NCI-H345 treated with DMSO at 0.1 percent for 48 hours (cell line): ENCODE data around the gene TGFBR3.
"Not testable (repeated sequence)": the region's sequence is repeated elsewhere in the genome, so short reads cannot be mapped to it uniquely, and the experiment has no call there.

ENCODE experiments used
- DNase-seq: peaks from one replicate; lab custom pipeline; 2025; ENCODE audit not compliant: unreplicated experiment; lab: John Stamatoyannopoulos, UW

TGFBR3 gene

DNA sequence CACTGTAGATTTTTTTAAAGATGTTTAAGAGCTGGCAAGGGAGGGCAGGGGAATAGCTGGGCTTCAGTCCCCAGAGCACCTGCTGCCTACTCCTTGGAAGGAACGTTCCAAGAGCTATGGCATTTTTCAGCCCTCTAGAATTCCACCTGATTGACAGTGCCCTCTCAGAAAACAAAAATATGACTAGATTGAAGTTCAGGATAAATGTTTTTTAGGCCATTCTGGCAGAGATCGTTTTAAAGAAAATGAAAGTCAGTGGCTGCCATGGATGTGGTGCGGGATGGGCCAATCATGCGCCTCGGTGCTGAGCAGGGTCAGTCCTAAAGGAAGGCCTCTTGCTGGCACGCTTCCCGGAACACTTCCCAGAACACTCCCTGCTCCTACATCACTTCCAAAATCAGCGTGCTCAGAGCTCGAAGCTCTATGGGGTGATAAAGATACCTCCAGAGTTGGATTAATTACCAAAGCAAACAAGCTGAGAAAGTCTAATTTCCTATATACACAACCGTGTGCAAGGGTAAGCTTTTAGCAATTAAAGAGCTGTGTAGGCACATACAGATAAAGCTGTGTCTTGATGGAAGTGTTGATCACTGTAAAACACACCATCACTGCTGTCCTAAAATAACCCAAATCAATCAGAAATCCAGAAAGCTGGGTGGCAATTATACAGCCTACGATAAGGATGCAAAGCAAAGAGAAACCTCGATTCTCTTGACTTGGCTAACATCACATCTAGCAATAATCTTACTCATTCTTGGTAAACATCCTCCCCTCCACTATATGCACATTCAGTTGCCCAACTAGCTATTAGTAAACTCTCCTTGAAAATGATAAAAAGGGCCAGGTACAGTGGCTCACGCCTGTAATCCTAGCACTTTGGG, 34.6 kb downstream of the TGFBR3 start:
- DNase-seq: peak; percentile 32

DNA sequence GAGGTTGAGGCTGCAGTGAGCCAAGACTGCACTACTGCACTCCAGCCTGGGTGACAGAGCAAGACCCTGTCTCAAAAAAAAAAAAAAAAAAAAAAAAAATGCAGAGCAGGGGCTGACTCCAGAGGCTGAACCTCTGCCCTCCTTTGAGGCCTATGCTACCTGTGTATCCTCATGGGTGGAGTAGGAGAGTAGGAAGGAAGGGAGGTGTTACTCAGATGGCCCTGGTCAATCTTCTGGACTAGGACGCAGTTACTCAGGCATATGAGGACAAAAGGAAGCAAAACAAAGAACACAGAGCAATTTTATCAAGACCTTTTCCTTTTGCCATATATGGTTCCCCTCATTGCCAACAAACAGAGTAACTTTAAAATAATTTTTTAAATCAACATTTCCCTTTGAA, 35.2 kb downstream of the TGFBR3 start:
- DNase-seq: no peak

DNA sequence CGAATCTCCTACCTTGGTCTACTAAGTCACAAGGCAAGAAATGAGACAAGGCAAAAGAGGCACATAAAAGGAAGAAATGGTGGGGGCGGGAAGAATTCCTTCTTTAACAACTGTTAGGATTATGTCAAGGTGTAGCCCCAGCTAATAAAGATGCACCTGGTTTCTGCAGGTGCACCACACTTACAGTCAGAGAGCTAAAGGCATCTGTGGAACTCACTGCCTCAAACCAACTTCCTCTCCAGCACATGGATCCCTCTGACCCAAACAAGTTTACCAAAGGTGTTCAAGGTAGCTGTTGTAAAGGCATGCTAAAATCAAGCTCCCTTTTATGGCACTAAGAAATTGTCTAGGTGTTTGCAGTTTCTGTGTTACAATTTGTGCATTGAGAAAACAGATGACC, 38.1 kb downstream of the TGFBR3 start:
- DNase-seq: no peak

DNA sequence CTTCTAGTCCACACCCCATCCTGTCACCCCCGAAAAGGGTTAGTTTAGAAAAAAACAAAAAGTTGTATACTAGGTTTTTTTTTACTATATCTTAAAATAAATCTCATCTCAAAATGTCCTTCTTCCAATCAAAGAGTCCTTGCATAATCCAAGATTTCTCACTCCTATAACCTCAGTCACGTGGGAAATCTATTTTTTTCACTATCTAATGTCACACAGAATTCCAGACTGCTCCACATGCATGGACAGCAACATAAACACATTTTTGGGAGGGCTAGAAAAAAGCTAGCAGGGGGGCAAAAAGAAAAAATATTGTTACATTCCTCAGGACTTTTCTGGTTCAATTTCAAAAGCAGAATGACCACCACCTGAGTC, 39.3 kb downstream of the TGFBR3 start:
- no peak for DNase-seq

DNA sequence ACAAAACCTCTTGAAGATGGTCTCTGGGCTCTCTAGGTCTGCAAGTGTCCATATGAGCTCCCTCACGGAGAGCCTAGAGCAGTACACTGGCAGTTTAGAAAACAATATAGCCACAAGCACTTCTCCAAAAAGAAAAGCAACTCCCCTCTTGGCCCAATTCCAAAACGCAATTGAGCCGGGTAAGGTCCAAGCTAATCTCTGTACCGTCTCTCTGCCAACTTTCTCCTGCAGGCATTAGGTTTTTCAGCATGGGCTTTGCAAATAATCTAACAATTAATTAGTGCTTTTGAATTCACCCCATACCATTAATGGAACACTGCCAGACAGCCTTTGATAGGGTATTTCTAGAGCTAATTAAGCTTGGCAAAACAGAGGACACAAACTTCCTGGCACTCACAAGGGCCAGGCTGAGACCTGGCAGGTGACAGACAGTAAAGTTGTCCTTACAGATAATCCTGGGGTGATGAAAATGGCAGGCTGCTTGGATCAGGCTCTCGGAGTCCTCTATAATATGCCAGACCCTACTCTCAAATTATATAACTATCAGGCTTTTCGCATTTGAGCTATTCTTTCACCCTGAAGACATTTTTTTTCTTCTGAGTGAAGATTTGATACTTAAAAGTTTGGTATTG, 39.8 kb downstream of the TGFBR3 start:
- DNase-seq: peak; percentile 88

DNA sequence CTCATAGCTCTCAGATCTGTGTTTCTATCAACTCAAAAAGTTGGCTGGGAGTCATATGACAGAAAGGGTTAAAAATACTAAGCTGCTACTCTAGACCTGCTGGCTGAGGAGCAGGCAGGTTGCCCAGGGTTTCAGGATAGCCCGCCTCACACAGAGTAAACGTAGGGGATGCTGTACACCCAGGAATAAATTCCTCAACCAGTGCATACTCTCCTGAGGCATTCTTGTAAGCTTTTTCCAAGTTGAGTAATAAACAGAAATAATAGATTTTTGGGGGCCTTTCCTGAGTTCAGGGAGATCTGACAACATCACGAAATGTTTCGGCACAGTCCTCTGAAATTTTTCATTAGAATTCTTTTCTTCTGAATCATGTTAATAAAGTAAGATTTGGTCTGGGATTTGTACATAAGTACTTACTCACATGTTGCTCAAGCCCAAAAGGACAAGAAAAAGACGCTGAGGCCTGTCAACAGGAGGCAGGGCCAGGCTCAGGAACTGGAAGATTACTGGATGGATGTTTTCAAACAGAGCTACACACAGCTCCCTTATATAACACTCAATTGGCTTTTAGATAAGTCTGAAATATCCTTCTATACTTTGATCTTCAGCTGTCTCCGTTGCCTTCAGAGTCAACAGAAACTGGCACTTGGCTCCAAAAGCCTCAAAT, 41.0 kb downstream of the TGFBR3 start:
- no peak for DNase-seq

DNA sequence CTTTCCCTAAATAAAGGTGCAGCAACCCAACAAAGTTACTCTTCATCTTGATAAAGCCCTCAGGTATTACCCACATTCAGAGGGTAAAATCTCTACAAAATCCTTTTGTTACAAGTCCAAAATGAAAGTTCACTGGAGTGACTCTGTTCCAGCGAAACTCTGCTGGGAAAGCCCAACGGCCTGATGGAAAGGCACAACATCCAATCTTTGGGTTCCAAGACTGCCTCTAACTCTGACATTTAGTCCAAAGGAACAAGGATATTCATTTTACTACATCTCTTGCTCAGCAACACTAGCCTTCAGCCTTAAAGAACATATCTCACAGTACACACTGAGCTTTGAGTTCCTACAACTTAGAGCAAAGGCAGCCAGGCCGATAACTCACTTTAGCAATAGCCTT, 42.1 kb downstream of the TGFBR3 start:
- DNase-seq: no peak

DNA sequence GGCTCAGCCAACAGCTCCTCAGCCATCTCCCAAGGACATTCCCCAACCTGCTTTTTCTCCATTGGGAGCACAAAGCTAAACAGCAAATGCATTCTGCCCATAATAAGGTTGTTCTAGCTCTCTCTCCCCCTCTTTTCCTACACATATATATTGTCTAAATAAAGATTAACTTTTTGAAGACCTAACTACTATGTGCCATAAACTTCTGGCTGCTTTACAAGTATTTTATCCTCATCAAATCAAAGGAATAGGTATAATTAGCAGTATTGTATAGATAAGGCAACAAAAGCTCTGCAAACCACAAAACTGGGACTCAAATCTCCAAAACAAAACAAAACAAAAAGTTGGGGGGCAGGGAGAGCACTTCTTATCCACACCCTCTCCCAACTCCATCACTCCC, 43.4 kb downstream of the TGFBR3 start:
- DNase-seq: no peak

DNA sequence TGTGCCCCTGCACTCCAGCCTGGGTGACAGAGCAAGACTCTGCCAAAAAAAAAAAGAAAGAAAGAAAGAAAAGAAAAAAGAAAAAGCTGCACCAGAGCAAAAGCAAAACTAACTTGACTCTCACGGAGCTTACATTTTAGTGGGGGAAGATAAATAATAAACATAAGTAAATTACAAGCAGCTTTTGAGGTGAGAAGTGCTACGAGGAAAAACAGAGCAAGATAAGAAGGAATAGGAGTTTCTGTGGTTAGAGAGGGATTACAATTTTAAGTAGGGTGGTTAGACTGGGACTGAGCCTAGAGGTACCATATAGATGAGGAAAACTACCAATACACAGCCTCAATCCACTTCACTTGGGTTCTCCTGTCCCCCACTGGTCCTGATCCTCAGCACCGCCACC, 43.9 kb downstream of the TGFBR3 start:
- DNase-seq: no peak

DNA sequence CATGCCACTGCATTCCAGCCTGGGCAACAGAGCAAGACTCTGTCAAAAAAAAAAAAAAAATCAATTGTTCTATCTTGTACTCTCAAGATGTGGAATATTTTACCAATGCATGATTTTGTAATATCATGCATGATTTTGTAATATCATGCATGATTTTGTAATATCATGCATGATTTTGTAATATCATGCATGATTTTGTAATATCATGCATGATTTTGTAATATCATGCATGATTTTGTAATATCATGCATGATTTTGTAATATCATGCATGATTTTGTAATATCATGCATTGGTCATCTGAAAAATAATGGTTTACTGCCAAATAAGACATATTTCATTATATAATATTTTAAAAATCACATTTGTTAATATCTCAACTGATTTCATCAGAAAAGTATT, 45.7 kb downstream of the TGFBR3 start:
- DNase-seq: not testable (repeated sequence)

DNA sequence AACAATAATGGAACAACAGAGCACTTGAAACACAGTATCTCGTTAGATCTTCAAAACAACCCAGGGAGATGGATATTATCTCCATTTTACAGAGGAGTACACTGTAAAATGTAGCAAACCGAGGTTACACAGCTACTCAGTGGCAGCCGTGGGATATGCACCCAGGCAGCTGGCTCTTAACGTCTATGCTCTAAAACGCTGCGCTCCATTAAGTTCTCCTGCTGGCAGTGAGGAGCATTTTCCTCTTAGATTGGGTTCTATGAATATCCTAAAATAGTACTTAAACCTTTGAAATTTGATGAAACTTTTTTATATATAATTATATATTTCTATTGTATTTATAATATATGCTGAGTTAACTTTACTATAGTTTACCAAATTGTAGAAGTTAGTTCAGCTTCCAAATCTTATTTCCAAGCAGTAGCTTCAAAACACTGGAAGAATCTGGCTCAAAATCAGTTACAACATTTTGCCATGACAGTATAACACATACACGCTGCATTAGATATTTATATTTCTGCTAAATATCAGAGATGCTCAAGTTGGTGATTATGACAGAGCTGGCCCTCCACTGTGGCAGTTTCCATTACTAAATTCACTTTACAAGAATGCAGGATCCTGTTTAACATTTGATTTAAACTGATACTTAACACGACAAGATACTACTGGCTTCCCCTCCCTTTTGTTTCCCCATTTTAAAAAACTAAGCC, 49.5 kb downstream of the TGFBR3 start:
- no peak for DNase-seq

DNA sequence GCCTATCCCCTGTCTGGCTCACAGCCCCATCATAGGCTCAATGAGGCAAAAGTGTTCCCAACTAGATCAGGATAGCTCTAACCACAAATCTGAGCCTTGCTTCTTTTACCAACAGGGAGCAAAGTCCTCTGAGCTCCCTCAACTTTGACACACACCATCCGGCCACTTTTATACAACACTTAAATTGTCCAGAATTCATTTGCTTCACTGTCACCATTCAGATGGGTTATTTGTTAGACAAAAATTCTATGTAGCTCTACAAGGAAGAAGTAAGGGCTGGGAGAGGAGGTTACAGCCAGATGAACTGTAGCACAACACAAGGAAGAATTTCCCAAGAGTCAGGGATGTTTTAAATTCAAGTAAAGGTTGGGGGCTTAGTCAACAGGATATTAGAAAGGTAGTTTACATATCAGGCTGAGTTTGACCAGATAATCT, 50.8 kb downstream of the TGFBR3 start:
- no peak for DNase-seq

DNA sequence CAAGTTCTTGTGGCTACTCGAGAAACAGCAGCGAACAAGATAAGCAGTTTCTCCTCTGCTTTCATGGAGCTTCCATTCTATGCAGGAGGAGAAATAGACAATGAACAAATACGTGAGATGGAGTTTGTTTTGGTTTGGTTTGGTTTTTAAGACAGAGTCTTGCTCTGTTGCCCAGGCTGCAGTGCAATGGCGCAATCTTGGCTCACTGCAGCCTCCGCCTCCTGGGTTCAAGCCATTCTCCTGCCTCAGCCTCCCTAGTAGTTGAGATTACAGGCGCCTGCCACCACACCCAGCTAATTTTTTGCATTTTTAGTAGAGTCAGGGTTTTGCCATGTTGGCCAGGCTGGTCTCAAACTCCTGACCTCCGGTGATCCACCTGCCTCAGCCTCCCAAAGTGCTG, 51.4 kb downstream of the TGFBR3 start:
- DNase-seq: not testable (repeated sequence)

DNA sequence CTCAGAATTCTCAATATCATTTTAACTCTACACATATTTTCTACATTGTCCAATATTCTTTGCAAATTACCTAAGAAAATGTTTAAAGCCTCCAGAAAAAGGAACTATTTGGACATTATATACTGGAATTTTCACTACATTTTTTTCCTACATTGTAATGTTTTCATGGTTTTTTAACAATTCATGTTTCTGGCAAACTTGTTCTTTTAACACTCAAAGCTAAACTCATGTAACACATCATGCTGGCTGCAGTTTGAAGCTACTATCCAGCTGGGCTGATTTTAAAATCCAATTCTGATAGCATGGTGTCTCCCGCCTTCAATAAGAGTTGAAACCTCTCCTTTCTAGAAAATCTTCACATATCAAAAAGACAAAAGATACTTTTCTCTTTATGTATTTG, 52.0 kb downstream of the TGFBR3 start:
- DNase-seq: no peak

DNA sequence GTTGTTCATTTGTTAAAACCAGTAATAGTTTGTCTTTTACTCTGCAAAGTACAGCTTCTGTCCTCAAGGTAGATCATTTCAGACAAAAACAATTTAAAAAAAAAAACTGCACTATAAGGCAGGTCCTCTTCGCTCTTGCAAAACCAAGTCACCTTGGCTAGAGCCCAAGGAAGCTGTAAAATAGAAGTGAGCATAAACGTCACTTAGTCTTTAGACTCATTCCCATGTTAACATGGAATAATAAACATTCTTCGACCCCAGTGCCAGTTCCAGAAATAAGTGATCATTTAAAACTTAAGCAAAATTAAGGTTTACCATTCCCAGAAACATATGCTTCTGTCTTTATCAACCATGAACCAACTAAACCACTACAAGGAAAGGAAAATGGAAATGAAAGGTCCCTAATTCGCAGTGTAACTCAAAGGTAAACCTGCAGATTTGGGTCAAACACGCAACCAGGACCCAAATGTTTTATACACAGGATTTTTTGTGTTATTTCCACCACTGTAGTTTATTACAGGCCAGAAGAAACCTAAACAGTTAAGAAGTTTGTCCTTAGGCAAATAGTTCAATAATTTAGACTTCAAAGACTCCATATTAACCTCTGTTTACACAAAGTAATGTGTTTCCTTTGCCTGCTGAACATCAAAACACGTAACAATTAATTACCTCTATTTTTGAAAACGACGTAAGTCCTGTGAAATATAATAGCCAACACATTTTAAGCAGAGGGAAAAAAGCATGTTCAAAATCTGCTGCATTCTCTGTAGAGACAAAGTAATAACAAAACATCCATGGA, 54.6 kb downstream of the TGFBR3 start:
- DNase-seq: no peak

DNA sequence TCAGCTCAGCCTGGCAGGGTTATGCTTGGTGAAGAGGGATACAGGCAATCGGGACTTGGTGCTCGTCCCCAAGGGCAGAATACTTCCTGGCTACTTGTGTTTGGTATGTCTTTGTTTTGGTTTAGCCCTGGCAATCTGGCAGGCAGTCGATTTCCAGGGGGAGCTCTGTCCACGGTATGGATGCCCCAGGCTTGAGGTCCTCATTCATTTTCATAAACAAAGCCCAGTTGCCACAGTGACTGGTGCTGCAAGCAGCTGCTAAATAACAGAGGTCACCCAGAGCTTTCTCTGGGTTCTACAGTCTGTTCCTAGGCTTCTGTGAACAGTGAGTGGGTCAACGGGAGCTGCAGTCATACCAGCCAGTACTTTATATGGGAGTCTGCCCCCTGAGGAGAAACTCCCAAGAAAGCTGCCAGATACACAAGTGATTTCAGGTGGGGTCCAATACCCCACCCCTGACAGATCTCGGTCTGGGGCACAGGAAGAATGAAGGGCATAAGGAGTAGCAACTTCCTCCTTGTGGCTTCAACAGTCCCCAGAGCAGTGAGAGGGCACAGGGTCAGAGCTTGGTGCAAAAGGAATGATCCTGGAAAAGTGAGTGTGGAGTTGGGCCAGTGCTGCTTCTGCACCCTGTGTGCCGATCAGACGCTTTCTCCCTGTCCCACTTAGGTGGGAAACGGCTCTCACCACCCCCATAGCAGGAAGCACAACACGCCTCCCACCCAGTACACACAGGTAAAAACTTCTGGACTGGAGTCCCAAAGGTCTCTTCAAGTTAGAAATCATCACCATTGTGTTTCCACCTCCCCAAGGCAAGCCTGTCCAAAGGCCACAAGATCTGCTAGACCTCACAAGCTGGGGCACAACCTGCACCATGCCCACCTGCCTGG, 55.5 kb downstream of the TGFBR3 start:
- DNase-seq: no peak

DNA sequence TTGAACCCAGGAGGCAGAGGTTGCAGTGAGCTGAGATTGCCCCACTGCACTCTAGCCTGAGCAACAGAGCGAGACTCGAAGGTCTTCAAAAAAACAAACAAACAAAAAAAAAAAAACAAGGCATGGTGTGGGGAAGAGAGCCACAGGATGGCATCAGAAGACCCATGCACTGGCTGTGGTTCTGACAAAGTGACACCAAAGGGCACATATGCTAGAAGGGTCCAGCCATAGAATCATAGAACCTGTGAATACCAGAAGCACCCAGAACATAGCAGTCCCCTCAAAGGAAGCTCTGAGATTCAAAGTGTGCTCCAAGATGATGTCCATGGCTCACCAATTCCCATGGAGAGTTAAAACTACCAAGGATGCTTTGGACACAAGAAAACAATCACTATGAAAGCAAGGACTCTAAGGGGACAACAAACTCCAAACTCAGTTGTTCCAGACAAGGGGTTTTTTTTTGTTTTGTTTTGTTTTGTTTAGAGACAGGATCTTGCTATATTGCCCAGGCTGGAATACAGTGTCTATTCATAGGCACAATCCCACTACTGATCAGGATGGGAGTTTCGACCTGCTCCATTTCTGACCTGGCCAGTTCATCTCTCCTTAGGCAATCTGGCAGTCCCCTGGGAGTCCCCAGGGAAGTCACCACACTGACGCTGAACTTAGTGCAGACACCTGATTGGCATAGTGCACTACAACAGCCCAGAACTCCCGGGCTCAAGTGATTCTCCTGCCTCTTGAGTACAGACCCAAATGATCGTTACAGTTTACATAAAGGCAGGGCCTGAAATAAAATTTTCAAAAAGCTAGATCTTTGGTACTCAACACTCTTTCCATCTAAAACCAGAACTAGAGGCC, 56.4 kb downstream of the TGFBR3 start:
- DNase-seq: no peak

DNA sequence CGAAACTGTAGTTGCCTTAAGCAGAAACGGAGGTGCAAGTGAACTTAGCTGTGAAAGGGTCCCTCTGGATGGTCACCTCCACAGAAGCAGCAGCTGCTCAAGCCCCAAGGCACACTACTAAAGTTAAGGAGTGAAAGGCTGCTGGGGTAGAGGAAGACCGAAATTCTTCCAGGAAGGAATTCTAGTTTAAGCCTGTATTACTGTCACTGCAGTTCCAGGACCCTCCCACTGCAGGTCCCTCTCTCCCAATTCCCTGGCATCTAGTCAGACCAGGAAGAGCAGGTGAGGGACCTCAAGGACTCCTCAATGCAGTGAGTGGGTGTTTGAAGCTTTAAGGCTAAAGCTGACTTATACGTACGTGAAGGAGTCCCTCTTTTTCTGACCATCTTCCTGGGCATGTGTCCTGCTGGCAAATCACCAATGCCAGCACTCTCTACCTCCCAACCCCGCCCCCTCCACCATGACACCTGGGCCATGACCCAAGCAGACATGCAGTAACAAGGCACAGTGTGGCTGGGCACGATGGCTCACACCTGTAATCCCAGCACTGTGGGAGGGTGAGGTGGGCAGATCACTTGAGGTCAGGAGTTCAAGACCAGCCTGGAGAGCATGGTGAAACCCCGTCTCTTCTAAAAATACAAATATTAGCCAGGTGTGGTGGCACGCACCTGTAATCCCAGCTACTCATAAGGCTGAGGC, 57.2 kb downstream of the TGFBR3 start:
- DNase-seq: no peak
